Effector CD8-positive, alpha-beta T cell (primary cell): Measurements from ENCODE around the gene FOXN4.

Experiments used
- DNase-seq: peaks from one replicate; lab custom pipeline; 2025; lab: John Stamatoyannopoulos, UW

FOXN4 gene

DNA sequence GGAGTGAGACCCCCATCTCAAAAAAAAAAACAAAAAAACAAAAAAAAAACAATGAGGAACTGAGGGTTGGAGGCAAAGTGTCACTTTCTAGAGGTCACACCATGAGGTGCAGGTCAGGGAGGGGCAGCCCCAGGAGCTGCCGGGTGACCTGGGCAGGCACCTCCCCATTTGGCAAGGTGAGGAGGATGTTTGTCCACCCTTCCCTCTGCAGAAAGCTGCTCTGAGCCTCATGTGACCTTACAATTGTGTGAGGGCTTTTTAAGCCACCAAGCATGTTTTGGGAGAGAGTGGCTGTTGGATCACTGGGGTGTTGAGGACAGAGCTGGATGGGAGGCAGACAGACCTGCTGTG, 49.6 kb downstream of the FOXN4 start:
- no peak for DNase-seq

DNA sequence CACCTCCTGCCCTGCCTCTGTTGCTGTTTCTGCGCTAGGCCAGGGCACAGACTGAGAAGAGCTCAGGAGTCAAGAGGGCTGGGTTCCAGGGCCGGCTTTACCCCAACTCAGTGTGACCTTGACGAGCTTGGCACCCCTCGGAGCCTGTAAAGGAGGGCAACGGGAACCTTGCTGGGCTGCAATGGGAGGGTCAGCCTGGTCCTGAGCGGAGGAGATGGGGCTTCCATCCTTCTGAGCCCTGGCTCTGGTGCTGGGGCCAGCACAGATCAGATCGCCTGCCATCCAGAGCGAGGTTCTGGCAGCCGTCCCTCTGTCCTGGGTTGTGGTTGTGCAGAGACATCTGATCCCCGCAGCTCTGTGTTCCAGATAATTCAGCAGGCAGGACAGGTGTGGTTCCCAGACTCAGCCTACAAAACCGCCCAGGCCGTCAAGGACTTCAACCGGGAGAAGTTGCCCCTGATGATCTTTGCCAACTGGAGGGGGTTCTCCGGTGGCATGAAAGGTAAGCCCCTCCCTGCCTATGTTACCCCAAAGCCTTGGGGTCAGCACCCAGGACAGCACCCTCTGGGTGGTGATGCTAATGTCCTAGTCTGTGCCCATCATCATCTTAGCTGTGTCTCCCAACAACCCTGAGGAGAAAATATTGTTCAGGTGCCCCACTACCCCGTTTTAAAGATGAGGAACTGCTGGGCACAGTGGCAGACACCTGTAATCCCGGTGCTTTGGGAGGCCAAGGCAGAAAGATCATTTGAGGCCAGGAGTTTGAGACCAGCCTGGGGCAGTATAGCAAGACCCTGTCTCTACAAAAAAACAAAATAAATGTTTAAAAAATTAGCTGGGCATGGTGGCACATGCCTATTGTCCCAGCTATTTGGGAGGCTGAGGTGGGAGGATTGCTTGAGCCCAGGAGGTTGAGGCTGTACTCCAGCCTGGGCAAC, 50.2 kb downstream of the FOXN4 start:
- no peak for DNase-seq

GRCh38 chr12:109258201-109258600, 50.9 kb downstream of the FOXN4 start:
- no peak for DNase-seq

DNA sequence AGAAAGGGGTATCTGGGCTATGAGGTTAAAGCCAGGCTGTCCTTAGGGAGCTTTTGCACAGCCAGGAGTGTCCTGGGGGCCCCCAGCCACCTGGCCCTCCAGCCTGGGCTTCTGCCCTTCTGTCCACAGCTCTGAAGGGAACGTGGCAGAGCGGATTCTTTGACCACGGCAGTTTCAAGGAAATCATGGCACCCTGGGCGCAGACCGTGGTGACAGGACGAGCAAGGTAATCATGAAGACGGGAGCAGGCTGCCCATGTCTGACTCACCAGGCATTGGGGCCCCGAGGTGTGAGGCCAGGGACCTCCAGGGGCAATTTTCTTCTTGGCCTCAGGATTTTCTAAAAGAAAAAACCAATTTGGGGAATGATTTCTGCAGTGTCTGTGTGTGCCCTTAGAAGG, 53.1 kb downstream of the FOXN4 start:
- DNase-seq: no peak

GRCh38 chr12:109255377-109255776, 53.7 kb downstream of the FOXN4 start:
- DNase-seq: no peak

GRCh38 chr12:109253913-109254544, 55.1 kb downstream of the FOXN4 start:
- no peak for DNase-seq

DNA sequence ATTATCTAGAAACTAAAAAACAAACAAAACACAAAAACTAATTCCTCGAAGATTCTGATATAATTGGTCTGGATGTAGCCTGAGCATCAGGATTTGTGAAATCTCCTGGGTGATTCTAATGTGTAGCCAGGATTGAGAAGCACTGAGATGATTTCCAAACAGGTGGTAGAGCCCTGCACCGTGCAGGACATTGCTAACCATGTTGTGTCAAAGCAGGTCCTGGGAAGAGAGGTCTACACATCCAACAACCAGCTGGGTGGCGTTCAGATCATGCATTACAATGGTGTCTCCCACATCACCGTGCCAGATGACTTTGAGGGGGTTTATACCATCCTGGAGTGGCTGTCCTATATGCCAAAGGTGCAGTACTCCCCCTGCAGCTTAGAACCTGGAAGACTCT, 56.3 kb downstream of the FOXN4 start:
- no peak for DNase-seq

- no peak for DNase-seq
Measured at GRCh38 chr12:109250523-109250922, 58.6 kb downstream of the FOXN4 start.

DNA sequence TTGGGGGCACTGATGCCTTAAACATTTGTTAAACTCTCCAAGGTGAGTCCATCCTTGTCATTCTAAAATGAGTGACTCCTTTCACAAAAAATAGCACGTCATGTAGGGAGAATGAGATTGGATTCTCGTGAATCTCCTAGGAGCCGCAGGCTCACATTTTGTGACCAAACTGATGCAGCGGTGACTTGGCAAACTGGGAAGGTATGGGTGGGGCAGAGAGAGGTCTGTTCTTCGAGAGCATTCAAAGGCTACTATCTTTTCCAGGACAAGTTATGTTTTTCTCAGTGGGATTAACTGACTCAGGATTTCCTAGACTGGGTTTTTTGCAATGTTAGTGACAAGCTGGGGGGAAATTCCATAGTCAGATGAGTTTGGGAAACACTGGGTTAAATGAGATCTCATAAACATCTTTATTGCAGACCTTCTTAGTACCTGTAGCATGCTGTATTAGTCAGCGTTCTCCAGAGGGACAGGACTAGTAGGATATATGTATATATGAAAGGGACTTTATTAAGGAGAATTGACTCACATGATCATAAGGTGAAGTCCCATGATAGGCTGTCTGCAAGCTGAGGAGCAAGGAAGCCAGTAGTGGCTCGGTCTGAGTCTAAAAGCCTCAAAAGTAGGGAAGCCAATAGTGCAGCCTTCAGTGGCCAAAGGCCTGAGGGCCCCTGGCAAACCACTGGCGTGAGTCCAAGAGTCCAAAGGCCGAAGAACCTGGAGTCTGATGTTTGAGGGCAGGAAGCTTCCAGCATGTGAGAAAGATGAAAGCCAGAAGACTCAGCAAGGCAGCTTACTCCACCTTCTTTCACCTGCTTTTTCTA, 61.0 kb downstream of the FOXN4 start:
- DNase-seq: no peak

DNA sequence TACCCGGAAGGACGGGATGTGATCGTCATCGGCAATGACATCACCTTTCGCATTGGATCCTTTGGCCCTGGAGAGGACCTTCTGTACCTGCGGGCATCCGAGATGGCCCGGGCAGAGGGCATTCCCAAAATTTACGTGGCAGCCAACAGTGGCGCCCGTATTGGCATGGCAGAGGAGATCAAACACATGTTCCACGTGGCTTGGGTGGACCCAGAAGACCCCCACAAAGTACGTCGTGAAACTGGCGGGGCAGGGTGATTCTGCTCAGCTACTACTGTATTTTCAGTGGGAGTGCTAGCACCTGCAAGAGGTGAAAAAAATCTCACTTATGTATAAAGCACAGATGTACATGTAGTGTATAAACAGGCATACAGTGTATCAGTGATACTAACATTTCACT, 62.9 kb downstream of the FOXN4 start:
- no peak for DNase-seq

- no peak for DNase-seq
Measured at GRCh38 chr12:109244073-109244472, 65.0 kb downstream of the FOXN4 start.

DNA sequence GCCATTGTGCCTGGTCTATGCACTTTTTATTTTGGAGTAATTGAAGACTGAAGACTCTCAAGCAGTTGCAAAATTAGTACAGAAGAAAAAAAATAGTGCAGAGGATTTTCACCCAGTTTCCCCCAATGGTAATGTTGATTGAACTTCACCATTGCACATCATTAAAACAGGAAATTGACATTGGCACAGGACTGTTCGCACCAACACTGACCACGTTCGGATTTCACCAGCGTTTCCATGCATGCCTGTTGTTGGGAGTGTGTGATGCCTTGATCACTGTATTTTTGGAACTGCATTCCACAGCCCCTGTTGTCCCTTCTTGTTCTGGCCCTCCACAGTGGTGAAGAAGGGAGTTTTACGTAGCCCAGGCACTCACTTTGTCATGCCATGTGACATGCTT, 67.1 kb downstream of the FOXN4 start:
- DNase-seq: no peak

GRCh38 chr12:109240365-109240764, 68.7 kb downstream of the FOXN4 start:
- no peak for DNase-seq

GRCh38 chr12:109239691-109240090, 69.4 kb downstream of the FOXN4 start:
- no peak for DNase-seq

GRCh38 chr12:109239179-109239578, 69.9 kb downstream of the FOXN4 start:
- no peak for DNase-seq

- DNase-seq: no peak
Measured at GRCh38 chr12:109236257-109236656, 72.8 kb downstream of the FOXN4 start.

DNA sequence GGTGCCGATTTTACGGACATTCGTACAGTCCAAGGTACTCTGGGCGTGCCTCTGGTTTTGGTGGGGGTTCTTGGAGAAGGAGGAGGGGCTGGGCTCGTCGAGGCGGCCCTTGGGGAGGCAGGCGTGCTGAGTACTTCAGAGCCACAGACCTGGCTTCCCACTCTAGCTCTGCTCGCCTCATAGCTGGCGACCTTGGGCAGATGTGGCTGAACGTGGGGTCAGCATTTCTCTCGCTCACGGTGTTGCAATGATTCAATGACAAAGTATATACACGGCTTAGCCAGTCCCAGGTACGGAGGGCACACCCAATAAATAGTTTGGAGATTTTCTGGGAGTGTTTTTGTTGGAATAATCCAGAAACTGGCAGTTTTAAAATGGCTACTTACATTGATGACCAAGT, 75.1 kb downstream of the FOXN4 start:
- DNase-seq: no peak

- no peak for DNase-seq
Measured at GRCh38 chr12:109232731-109233130, 76.4 kb downstream of the FOXN4 start.

DNA sequence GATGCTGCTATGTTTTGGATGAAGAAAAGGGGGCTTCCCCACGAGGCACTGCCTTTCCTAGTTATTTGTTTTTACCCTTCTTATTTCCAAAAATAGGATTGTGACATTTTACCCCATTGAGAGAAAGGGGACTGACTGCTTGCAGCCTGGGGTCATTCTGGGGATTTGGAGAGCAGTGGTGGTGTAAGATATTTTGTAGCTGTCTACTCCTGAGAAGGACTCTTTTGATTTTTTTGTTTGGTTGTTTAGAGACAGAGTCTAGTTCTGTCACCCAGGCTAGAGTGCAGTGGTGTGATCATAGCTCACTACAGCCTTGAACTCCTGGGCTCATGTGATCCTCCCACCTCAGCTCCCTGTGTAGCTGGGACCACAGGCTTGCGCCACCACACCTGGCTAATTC, 78.9 kb downstream of the FOXN4 start:
- no peak for DNase-seq

- no peak for DNase-seq
Measured at GRCh38 chr12:109228664-109229063, 80.4 kb downstream of the FOXN4 start.
